Stimulated activated CD4-positive, alpha-beta T cell treated with anti-CD3 and anti-CD28 coated beads, Interleukin-4, amount 100 ng/mL, for 48 hours (primary cell): ENCODE results near the gene ZDHHC17.
A peak's percentile ranks its signal among the peaks of the same experiment; 100 is the strongest.
"Not testable (repeated sequence)": the region's sequence is repeated elsewhere in the genome, so short reads cannot be mapped to it uniquely, and the experiment has no call there.

Experiments
- DNase-seq, 2 donors: peaks; one replicate each; pipeline ENCODE4 v3.0.0-alpha.2; 2020; ENCODE audit warnings: low read depth in 2 of 2

Gene ZDHHC17, protein sequence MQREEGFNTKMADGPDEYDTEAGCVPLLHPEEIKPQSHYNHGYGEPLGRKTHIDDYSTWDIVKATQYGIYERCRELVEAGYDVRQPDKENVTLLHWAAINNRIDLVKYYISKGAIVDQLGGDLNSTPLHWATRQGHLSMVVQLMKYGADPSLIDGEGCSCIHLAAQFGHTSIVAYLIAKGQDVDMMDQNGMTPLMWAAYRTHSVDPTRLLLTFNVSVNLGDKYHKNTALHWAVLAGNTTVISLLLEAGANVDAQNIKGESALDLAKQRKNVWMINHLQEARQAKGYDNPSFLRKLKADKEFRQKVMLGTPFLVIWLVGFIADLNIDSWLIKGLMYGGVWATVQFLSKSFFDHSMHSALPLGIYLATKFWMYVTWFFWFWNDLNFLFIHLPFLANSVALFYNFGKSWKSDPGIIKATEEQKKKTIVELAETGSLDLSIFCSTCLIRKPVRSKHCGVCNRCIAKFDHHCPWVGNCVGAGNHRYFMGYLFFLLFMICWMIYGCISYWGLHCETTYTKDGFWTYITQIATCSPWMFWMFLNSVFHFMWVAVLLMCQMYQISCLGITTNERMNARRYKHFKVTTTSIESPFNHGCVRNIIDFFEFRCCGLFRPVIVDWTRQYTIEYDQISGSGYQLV

DNA sequence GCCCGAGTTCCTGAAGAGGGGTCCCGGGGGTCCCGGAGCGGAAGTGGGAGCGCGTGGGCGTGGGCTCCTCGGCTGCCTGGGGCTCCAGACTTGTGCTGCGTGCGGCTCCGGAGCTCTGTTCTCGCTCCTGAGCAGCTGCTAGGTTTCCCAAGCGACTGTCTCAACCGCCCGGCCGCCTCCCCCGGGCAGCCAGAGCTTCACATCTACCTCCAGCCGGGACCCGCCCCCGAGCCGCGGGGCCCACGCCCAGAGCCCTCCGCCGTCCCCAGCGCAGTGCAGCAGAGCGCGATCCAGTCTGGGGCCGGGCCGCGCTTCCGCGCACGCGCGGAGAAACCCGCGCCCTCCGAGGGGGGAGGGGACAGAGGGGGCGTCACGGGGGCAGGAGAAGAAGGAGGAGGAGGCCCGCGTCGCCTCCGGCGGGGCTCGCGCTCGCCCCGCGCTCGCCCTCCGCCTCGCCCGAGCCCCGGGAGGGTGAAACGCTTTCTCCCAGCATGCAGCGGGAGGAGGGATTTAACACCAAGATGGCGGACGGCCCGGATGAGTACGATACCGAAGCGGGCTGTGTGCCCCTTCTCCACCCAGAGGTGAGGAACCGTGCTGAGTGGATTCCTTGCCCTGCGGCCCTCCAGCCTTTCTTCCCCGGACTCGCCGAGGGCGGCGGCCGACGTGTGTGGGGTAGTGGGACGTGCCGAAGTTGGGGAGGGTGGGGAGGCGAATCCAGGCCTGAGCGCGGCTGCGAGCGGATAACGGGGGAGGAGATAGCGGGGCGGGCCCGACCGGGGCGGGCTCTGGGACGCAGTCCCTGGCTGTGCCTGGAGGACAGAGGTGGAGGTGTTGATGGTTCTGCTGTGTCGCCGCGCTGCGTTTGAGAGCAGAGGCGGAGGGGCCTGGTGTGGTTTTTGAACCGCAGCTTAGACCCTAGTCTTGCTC lies at the start of gene ZDHHC17:
Gene ZDHHC17 (plus strand): TSS at position 370 of the 930 bp plus-strand sequence. CDS start 122 bp downstream, at position 492.
- peak; percentile 78 to 85 for DNase-seq

DNA sequence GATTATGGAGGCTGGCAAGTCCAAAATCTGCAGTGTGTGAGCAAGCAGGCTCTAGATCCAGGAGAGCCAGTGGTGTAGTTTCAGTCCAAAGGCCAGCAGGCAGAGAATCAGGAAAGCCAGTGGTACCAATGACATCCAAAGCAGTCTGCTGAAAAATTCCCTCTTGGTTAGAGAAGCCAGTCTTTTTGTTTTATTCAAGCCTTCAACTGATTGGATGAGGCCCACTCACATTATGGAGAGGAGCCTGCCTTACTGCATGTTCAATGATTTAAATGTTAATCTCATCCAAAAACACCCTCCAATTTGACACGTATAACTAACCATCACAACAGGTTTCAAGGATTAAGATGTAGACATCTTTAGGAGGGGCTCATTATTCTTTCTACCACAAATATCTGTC lies 49.5 kb upstream of the ZDHHC17 start:
- DNase-seq: no peak

DNA sequence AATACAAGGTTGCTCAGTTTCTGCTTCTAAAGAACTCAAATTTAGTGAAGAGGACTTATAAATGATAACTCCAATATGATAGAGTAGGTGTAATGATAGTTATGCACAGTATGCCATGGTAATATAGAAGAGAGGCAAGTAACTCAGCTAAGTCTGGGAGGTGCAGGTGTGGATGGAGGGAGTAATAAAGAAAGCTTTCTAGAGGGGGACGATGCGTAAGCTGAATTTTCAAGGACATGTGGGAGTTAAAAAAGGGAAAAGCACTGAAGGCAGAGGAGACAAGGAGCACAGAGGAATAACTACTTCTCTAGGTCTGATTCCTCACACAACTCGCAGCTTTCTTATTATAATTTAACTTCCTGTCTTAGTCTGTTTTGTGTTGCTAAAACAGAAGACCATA lies 49.1 kb upstream of the ZDHHC17 start:
- DNase-seq: no peak

DNA sequence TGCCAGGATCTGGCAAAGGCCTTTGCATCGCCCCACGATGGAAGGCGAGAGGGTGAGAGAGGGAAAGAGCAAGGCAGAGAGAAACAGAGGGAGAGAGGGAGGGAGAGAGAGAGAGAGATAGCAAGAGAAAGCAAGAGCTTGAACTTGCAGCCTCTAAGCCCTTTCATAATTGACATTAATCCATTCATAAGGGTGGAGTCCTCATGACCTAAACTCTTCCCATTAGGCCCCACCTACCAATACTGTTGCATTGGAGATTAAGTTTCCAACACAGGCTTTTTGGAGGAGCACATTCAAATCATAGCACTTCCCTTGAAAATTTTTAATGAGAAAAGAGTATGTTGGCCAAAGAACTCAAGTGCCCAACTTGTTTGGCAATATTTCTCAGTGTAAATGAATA lies 48.6 kb upstream of the ZDHHC17 start:
- DNase-seq: no peak

DNA sequence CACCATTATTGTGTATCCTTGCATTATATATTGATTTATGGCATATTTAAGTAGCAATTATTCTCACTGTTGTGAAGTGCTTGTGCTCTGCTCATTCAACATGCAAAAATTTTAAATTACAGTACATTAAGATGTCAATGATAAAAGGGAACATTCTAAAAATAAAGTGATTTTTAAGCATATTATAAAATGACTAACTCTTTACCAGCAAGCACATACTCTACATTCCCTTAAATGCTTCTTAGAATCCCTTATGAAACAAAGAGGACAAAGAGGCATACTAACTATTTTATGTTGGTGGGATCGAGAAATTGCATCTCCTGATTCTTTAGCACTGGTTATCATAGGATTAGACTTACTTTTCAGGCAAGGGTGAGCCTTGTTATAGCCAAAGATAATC lies 46.6 kb upstream of the ZDHHC17 start:
- DNase-seq: no peak

DNA sequence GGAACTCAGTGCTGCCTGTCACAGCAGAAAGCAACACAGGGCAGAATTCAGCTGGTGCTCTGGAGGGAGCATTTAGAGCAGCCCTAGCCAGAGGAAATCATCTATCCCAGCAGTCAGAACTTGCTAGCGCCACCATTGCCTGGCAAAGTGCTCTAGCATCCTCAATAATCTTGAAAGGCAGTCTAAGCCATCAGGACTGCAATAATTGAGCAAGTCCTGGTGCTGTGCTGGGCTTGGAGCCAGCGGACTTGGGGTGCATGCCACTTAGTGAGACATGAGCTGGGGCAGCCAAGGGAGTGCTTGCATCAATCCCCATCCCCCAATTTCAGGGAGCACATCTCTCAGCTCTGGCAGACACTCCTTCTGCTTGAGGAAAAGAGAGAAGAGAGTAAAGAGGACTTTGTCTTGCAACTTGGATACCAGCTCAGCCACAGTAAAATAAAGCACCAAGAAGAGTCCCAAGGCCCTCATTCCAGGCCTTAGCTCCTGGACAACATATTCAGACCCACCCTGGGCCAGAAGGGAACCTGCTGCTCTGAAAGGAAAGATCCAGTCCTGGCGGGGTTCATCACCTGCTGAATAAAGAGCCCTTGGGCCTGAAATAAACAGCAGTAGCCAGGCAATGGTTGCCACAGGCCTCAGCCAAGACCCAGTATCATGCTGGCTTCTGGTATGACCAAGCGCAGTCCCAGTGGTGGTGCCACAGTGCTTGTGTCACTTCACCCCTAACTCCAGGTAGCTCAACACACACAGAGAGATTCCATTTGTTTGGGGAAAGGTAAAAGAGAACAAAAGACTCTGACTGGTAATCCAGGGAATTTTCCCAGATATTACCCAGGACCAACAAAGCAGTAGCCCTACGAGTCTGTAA lies 44.5 kb upstream of the ZDHHC17 start:
- no peak for DNase-seq

DNA sequence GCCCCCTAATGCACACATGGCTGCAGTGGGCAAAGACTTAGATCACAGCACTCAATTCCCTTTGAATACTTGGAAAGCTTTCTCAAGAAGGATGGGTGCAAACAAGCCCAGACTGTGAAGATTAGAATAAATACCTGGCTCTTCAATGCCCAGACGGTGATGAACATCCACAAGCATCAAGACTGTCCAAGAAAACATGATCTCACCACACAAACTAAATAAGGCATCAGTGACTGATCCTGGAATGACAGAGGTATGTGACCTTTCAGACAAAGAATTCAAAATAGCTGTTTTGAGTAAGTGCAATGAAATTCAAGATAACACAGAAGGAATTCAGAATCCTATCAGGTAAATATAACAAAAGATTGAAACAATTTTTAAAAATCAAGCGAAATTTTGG lies 43.8 kb upstream of the ZDHHC17 start:
- DNase-seq: no peak

DNA sequence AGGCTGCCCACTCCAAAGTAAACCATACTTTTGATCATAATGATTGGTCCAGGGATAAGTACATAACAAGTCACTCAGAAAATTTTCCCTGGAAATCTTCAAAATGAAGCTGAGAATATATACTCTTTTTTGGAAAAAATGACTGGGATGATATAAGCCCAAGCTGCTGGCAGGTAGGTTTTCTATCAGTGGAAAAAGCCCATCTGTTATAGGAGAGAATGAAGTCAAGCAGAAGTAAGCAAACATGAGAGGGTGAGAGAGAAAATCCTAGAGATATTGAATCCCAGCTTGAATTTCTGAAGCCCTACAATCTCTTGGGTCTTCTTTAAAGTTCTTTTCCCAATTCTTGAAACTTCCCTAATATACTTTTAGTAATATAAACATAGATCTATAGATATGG lies 37.3 kb upstream of the ZDHHC17 start:
- no peak for DNase-seq

DNA sequence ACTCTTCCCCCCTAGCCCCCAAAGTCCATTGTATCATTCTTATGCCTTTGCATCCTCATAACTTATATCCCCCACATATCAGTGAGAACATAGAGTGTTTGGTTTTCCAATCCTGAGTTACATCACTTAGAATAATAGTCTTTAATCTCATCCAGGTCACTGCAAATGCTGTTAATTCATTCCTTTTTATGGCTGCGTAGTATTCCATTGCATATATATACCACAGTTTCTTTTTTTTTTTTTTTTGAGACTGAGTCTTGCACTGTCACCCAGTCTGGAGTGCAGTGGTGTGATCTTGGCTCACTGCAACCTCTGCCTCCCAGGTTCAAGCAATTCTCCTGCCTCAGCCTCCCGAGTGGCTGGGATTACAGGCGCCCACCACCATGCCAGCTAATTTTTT lies 31.7 kb upstream of the ZDHHC17 start:
- DNase-seq: not testable (repeated sequence)

DNA sequence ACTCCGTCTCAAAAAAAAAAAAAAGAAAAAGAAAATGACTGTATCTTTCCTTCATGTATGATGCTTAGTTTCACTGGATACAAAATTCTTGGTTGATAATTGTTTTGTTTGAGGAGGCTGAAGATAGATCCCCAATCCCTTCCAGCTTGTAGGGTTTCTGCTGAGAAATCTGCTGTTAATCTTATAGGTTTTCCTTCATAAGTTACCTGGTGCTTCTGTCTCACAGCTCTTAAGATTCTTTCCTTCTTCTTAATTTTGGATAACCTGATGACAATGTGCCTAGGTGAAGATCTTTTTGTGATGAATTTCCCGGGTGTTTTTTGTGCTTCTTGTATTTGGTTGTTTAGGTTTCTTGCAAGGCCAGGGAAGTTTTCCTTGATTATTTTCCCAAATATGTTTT lies 26.2 kb upstream of the ZDHHC17 start:
- not testable (repeated sequence) for DNase-seq

DNA sequence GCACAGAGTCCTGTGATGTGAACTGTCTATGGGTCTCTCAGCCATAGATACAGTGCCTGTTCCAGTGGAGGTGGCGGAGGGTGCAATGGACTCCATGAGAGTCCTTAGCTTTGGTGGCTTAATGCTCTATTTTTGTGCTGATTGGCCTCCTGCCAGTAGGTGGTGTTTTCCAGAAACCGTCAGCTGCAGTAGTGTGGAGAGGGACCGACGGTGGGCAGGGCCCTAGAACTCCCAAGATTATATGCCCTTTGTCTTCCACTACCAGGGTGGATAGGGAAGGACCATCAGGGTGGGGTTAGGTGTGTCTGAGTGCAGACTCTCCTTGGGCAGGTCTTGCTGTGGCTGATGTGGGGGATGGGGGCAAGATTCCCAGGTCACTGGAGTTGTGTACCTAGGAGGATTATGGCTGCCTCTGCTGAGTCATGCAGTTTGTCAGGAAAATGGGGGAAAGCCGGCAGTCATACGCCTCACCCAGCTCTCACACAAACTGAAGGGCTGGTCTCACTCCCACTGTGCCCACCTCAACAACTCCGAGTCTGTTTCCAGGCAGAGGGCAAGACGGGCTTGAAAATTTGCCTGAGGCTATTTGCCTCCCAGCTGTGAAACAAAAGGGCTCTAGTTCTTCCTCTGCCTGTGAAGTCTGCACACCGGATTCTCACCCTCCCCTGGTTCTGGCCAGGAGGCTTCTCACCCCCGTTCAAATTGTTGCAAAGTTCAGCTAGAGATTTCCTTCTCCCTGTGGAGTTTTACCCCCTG lies 24.9 kb upstream of the ZDHHC17 start:
- no peak for DNase-seq

DNA sequence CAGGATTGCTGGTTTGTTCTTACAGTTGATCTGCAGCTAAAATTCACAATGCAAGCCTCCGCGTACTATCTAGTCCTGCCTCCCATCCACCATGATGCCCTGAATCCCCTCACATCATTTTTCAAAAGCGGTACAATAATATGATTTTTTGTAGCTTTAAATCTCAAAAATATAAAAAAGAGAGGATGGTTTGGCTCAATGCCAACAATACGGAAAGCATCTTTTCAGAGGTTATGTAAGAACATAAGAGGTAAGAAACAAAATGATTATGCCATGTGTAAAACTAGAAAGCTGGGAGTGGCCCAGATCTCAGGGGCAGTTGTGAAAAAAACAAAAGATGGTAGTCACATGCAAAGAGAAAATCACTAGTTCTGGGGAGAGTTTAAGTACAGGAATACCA lies 24.0 kb upstream of the ZDHHC17 start:
- no peak for DNase-seq

DNA sequence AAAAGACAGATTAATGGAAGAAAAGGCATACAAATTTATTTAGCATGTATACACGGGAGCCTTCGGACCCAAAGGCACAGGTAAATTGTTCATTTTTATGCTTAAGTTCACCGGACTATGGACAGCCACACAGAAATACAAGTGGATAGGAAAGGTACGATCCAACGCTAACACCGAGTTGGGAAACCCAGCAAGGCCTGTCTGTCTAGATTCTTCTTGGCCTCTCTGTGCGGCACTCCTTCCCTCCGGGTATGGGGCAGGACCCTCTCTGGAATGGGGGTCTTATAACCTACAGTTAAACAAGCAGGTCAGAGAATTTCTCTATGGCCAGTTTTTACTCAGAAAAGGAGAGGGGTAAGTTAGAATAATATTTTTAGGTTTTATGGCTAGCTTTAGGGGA lies 23.4 kb upstream of the ZDHHC17 start:
- DNase-seq: no peak

DNA sequence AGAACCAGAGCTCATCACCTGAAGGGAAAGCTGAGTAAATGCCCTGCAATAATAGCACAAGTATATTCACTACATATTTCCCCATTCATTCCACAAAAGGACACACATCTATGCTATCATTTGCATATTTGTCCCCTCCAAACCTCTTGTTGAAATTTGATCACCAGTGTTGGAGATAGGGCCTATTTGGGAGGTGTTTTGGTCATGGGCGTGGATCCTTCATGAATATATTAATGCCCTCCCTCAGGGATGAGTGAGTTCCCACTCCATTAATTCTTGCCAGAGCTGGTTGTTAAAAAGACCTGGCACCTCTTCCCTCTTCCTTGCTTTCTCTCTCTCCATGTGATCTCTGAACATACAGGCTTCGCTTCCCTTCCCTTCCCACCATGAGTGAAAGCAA lies 18.6 kb upstream of the ZDHHC17 start:
- no peak for DNase-seq

DNA sequence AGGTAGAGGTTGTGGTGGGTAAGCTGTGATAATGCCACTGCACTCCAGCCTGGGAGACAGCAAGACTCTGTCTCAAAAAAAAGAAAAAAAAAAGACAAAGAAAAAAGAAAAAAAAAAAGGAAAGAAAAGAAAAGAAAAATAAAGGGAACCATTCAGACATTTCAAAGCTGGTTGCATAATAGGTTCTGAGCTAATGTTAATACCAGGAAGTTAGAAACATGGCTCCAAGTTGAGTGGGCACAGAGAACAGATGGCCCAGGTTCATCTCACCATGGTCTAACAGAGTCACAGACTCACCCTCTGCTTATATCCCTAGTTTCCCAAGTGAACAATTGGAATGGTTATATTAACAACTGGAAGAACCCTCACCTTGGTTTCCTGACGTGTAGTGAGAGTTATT lies 17.4 kb upstream of the ZDHHC17 start:
- no peak for DNase-seq

DNA sequence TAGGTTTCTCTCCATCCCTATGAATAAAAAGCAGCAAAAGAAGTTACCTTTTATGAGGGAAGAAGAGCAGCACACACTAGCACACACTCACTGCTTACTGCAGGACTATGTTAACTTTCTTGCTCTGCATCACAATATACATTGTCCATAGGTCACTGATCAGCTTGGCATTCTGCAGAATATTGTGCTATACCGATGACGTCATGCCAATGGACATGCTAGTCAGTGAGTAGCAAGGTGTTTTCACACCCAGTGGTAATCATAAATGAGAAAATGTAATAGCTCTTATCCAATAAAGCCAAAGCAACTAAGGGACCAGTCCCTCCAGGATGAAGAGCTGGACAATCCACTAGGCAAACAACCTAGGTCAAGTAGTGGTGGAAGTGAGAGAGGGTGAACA lies 16.7 kb upstream of the ZDHHC17 start:
- DNase-seq: no peak

DNA sequence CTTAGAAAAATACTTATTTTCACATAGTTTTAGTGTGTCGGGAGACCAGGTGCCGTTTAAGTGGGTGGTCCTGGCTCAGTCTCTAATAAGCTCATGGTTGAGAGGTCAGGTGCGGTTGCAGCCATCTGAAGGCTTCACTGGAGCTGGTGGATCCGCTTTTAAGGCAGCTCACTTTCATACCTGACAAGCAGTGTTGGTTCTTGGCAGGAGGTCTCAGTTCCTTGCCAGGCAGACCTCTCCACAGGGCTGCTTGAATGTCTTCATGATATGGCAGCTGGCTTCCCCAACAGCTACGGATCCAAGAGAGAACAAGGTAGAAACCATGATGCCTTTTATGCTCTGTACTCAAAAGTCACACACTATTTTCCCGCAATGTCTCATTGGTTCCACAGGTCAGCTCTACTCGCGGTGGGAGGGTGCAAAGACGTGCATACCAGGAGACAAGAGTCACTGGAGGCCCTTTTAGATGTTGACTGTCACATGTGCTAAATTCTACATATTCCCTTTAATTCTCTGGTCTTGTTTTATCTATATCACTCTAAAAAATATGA lies 8.0 kb upstream of the ZDHHC17 start:
- no peak for DNase-seq

DNA sequence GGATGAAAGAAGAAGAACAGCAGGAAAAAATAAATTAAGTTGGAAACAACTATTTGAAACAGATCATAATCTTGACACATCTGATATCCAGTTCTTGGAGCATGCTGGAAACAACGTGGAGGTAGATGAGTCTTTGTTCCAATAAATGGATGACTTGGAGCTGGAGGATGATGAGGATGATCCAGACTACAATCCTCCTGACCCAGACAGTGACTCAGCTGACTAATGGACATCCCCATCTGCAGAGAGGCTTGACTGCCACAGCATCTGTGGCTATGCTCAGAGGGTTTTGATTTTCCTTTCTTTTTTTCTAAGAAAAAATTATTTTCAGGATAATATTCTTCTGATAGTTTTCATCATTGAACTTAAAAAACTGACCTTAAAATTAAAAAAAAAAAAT lies 6.2 kb upstream of the ZDHHC17 start:
- DNase-seq: no peak

DNA sequence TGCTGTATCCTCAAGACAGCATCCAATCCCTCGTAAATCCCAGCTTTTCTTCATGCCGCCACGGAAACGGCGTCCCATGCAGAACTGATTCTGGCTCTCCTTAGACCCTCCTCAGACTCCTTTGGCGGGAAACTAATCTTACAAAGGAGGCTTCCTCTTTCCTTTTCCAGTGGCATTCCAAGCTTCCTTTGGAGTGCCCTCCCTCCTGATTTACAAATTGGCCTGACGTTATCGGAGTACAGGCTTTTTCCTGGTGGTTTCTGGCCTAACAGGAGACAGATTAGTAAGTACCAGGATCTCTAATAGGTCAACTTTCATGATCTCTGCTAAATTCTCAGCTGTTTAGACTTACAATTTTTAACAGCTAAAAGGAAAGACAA lies 1.3 kb upstream of the ZDHHC17 start:
- DNase-seq: no peak

DNA sequence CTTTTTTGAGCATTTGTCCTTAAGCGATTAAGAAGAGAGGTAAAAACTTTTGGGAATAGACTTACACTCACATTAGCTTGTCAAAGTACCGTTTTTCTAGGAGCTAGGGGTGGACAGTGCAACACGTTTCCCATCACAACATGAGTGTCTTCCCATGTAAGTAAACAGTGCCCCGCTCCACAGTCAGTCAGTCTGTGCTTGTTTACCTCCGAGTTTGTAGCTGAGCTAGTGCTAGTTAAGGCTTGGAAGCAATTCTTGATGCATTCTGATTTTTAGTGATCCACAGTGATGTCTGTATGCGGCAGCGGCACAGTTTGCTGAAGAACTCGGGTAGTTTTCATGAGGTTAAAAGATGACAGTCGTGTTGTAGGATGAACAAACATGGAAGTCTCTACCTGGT lies 941 bp downstream of the ZDHHC17 start:
- DNase-seq: no peak
